SK-N-MC (cell line): ENCODE measurements around the gene TEX14.
A peak's percentile ranks its signal among the peaks of the same experiment; 100 is the strongest.

Source experiments
- DNase-seq: peaks from one replicate; pipeline ENCODE4 v3.0.0-alpha.2; 2011; ENCODE audit warnings: low read depth, low spot score
- H3K27ac ChIP-seq: fragments of 200-600 bp; sonication (generic); 2 replicates; pipeline ENCODE4 v1.5.1; 2016; ENCODE audit warnings: mixed run types
- H3K36me3 ChIP-seq: fragments of 200-600 bp; sonication (generic); 2 replicates; pipeline ENCODE4 v1.6.1; 2017; ENCODE audit warnings: antibody characterized with exemption, low read length, mixed read lengths; ENCODE audit not compliant: insufficient read depth
- H3K4me3 ChIP-seq: fragments of 200-600 bp; sonication (generic); 2 replicates; pipeline ENCODE4 v1.5.1; 2016
- H3K9ac ChIP-seq: fragments of 200-600 bp; sonication (generic); 2 replicates; pipeline ENCODE4 v1.8.0; 2017; ENCODE audit warnings: mixed run types, mixed read lengths; ENCODE audit not compliant: insufficient read length
- H3K9me3 ChIP-seq: fragments of 200-600 bp; sonication (generic); 2 replicates; pipeline ENCODE4 v1.6.1; 2017; ENCODE audit warnings: low read depth, mild to moderate bottlenecking, antibody characterized with exemption, low read length, moderate library complexity, mixed read lengths
- EZH2 ChIP-seq: fragments of 200-600 bp; sonication (generic); IDR thresholded peaks from one replicate; pipeline ENCODE4 v1.6.1; 2017; ENCODE audit warnings: antibody characterized with exemption
- FOXP2 ChIP-seq: optimal IDR thresholded peaks from 2 replicates; pipeline ENCODE3; 2011; ENCODE audit warnings: mild to moderate bottlenecking, moderate library complexity; ENCODE audit not compliant: insufficient read depth; ENCODE audit errors: extremely low read length, control extremely low read depth
- POLR2AphosphoS5 ChIP-seq: IDR thresholded peaks from 2 replicates; pipeline ENCODE4 v1.6.1; 2012; ENCODE audit warnings: mild to moderate bottlenecking, low read depth, low read length, borderline replicate concordance

TEX14 gene

GRCh38 chr17:58517378-58517927, 174.4 kb downstream of the TEX14 start:
- Histone ChIP-seq H3K27ac (0 out of 2 replicates have a peak overlapping the region, but pooled peaks have one; percentile 55), H3K9me3 (no peaks in the 10 kb centered on the region), H3K9ac (peak overlapping the region; percentile 75), H3K4me3 (peak overlapping the region; percentile 95), H3K36me3 (peaks cover 5% of the 10 kb centered on the region; the same call in 1 of the 2 replicates)
- DNase-seq, result no peak
- TF ChIP-seq EZH2 (no peak), POLR2AphosphoS5 (no peak; the same call in 1 of the 2 replicates), FOXP2 (no peak)

GRCh38 chr17:58516644-58517377, 175.0 kb downstream of the TEX14 start:
- Histone ChIP-seq H3K4me3 (peak overlapping the region; percentile 95), H3K27ac (no peak overlapping the region), H3K9ac (peak overlapping the region; percentile 75), H3K9me3 (no peaks in the 10 kb centered on the region), H3K36me3 (peaks cover 12% of the 10 kb centered on the region; the same call in 1 of the 2 replicates)
- no peak for TF ChIP-seq POLR2AphosphoS5
- no peak for TF ChIP-seq EZH2
- no peak for TF ChIP-seq FOXP2
- no peak for DNase-seq

- H3K36me3 ChIP-seq, result peaks cover 27% of the 10 kb centered on the region
- H3K9ac ChIP-seq, result no peak overlapping the region
- no peaks in the 10 kb centered on the region for H3K9me3 ChIP-seq
- TF ChIP-seq EZH2 (no peak), POLR2AphosphoS5 (no peak), FOXP2 (no peak)
- H3K27ac ChIP-seq, result peak overlapping the region; percentile 21; the same call in 1 of the 2 replicates
- no peak overlapping the region for H3K4me3 ChIP-seq
- no peak for DNase-seq
Observed at GRCh38 chr17:58515286-58515685, 176.6 kb downstream of the TEX14 start.

- DNase-seq, result no peak
- no peaks in the 10 kb centered on the region for H3K9me3 ChIP-seq
- H3K36me3 ChIP-seq, result peaks cover 32% of the 10 kb centered on the region
- H3K9ac ChIP-seq, result peak overlapping the region; percentile 47
- H3K4me3 ChIP-seq, result peak overlapping the region; percentile 79
- H3K27ac ChIP-seq, result peak overlapping the region; percentile 21; the same call in 1 of the 2 replicates
- TF ChIP-seq FOXP2, result no peak
- no peak for TF ChIP-seq POLR2AphosphoS5
- TF ChIP-seq EZH2, result no peak
Observed at GRCh38 chr17:58514770-58515157, 177.1 kb downstream of the TEX14 start.

GRCh38 chr17:58513965-58514769, 177.7 kb downstream of the TEX14 start, which contains the start of gene MTMR4:
TSS of gene MTMR4 (minus strand) at chr17:58514638. CDS start at chr17:58514407, 231 bp downstream.
- Histone ChIP-seq H3K4me3 (peak within 1 kb of the TSS; percentile 79), H3K9me3 (no peaks in the 10 kb centered on the region), H3K9ac (peak within 1 kb of the TSS; percentile 80), H3K27ac (peak within 1 kb of the TSS; percentile 21; the same call in 1 of the 2 replicates), H3K36me3 (peaks cover 37% of the 10 kb centered on the region)
- no peak for DNase-seq
- TF ChIP-seq POLR2AphosphoS5 (peak; percentile 61), FOXP2 (no peak), EZH2 (no peak)

- Histone ChIP-seq H3K27ac (no peak overlapping the region), H3K4me3 (peak overlapping the region; percentile 79), H3K9me3 (no peaks in the 10 kb centered on the region), H3K9ac (peak overlapping the region; percentile 80), H3K36me3 (peaks cover 44% of the 10 kb centered on the region)
- TF ChIP-seq FOXP2, result no peak
- no peak for TF ChIP-seq POLR2AphosphoS5
- no peak for TF ChIP-seq EZH2
- DNase-seq, result no peak
Observed at GRCh38 chr17:58513267-58513964, 178.4 kb downstream of the TEX14 start.

- TF ChIP-seq EZH2, result no peak
- no peak for TF ChIP-seq POLR2AphosphoS5
- TF ChIP-seq FOXP2, result no peak
- Histone ChIP-seq H3K4me3 (no peak overlapping the region), H3K9me3 (no peaks in the 10 kb centered on the region), H3K36me3 (peaks cover 68% of the 10 kb centered on the region), H3K27ac (no peak overlapping the region), H3K9ac (no peak overlapping the region)
- DNase-seq, result no peak
Observed at GRCh38 chr17:58510075-58510474, 181.8 kb downstream of the TEX14 start.
